HG02852 (cell line): Measurements from ENCODE around the gene STAP1.
"Not testable (repeated sequence)": the region's sequence is repeated elsewhere in the genome, so short reads cannot be mapped to it uniquely, and the experiment has no call there.

Source experiments
- ATAC-seq: cut with Tn5 transposase; IDR thresholded peaks from one replicate; pipeline ENCODE4 v1.9.1; 2021; ENCODE audit warnings: mild to moderate bottlenecking, moderate library complexity; ENCODE audit not compliant: unreplicated experiment

STAP1 gene

GRCh38 chr4:67558493-67558892 is at the start of gene STAP1:
STAP1 (plus strand) TSS chr4:67558727; CDS start chr4:67558810, 83 bp downstream.
- peak; percentile 67 for ATAC-seq

GRCh38 chr4:67512501-67512900 is 46.0 kb upstream of the STAP1 start:
- ATAC-seq: no peak

- ATAC-seq: no peak
Measured at GRCh38 chr4:67520141-67520540, 38.4 kb upstream of the STAP1 start.

GRCh38 chr4:67521506-67521905 is 37.0 kb upstream of the STAP1 start:
- ATAC-seq: peak; percentile 87

- no peak for ATAC-seq
Measured at GRCh38 chr4:67522230-67522629, 36.3 kb upstream of the STAP1 start.

- ATAC-seq: no peak
Measured at GRCh38 chr4:67522851-67523671, 35.5 kb upstream of the STAP1 start.

- not testable (repeated sequence) for ATAC-seq
Measured at GRCh38 chr4:67524140-67524539, 34.4 kb upstream of the STAP1 start.

GRCh38 chr4:67531379-67531962 is 27.1 kb upstream of the STAP1 start:
- no peak for ATAC-seq

GRCh38 chr4:67532397-67532796 is 26.1 kb upstream of the STAP1 start:
- ATAC-seq: not testable (repeated sequence)

GRCh38 chr4:67533112-67533511 is 25.4 kb upstream of the STAP1 start:
- no peak for ATAC-seq

GRCh38 chr4:67535280-67535840 is 23.2 kb upstream of the STAP1 start:
- no peak for ATAC-seq

- no peak for ATAC-seq
Measured at GRCh38 chr4:67539830-67540229, 18.7 kb upstream of the STAP1 start.

GRCh38 chr4:67542076-67542475 is 16.5 kb upstream of the STAP1 start:
- no peak for ATAC-seq

GRCh38 chr4:67545199-67546003 is 13.1 kb upstream of the STAP1 start, which contains the start of gene CENPC:
CENPC (minus strand) TSS chr4:67545503; CDS start chr4:67545355, 148 bp downstream.
- peak; percentile 95 for ATAC-seq

GRCh38 chr4:67546004-67546356 is 12.5 kb upstream of the STAP1 start:
- no peak for ATAC-seq

- no peak for ATAC-seq
Measured at GRCh38 chr4:67546971-67547370, 11.6 kb upstream of the STAP1 start.

GRCh38 chr4:67549123-67549522 is 9.4 kb upstream of the STAP1 start:
- peak; percentile 20 for ATAC-seq

GRCh38 chr4:67550451-67550850 is 8.1 kb upstream of the STAP1 start:
- ATAC-seq: peak; percentile 40

- ATAC-seq: peak; percentile 50
Measured at GRCh38 chr4:67550857-67551256, 7.7 kb upstream of the STAP1 start.

- not testable (repeated sequence) for ATAC-seq
Measured at GRCh38 chr4:67552146-67552792, 6.3 kb upstream of the STAP1 start.

- no peak for ATAC-seq
Measured at GRCh38 chr4:67554096-67554495, 4.4 kb upstream of the STAP1 start.
